Mesenteric fat pad (tissue), 1 donor: Measurements from ENCODE around the gene USF1. TPM values are rescaled to one million over a fixed set of nuclear protein-coding genes. Genes with fewer than 3 reads are reported as not detected.

Experiments used
- DNase-seq: peaks from one replicate; pipeline ENCODE4 v3.0.0-alpha.2; 2020; ENCODE audit warnings: low spot score
- long read RNA-seq: library from polyadenylated mRNA; unstranded; transcript quantifications from one replicate; pipeline ENCODE4 v2.0.0, GENCODE V29; 2020
- total RNA-seq: library from RNA; stranded (reverse); fragmentation: NEBNext Ultra II Directional; extraction: Animal tissue kit (Norgen Biotek cat#: 25700); gene quantifications from one replicate; pipeline ENCODE4 v1.2.1, GENCODE V29; 2021
- donor health status: DM: yes; HTN: yes; CAD: no.

Gene USF1, protein sequence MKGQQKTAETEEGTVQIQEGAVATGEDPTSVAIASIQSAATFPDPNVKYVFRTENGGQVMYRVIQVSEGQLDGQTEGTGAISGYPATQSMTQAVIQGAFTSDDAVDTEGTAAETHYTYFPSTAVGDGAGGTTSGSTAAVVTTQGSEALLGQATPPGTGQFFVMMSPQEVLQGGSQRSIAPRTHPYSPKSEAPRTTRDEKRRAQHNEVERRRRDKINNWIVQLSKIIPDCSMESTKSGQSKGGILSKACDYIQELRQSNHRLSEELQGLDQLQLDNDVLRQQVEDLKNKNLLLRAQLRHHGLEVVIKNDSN
- total RNA-seq, result 57.9 TPM
- long read RNA-seq, transcript USF1-203 (11 exons, 1,807 nt), result major isoform, 12 of 33 reads
- long read RNA-seq, transcript USF1-205 (11 exons, 1,092 nt), result minor isoform, 9 of 33 reads
- long read RNA-seq, partial matches to known transcripts, result 3 of 33 reads
- long read RNA-seq, other reads (novel, unspliced or antisense), result 9 of 33 reads

DNA sequence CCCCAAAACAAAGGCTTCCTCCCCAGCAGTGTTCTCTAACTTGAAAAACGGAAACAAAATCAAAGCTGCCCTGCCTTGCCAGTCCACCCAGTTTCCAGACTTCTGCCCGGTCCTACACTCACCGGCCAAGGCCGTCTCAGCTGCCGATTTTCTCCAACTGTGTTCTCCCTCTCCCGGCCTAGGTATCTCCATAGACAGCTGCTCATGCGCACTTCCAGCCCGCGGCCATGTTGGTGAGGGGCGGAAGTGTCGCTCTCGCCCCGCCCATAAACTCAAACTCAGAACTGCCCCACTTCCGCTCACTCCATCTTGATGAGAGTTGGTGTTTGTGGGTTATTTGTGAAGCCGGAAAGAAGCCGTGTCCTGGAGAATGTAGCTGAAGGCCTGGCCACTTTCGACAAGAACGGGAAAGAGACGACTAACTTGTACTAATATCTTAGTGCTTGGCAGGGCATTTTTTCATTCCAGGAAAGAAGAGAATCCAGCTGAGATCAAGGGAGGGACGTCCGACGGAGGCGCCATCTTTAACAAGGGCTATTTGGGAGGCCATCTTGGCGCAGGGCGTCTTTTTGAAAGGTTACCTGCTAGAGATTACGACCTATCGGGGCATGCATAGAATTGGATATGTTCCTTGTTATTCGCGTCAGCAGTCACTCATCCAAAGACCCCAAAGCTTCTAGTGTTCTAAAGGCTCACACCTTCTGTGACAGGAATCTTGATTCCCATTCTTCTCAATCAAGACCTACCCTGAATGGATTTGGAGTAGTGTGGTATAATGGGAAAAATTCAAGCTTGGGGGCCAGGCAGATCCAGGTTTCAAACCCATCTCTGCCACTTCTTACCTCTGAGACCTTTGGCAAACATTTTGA lies at the start of gene USF1:
TSS of gene USF1 (minus strand) at position 242 of the 869 bp plus-strand sequence. CDS start 2,702 bp downstream, outside the sequence.
- peak; percentile 95 for DNase-seq

DNA sequence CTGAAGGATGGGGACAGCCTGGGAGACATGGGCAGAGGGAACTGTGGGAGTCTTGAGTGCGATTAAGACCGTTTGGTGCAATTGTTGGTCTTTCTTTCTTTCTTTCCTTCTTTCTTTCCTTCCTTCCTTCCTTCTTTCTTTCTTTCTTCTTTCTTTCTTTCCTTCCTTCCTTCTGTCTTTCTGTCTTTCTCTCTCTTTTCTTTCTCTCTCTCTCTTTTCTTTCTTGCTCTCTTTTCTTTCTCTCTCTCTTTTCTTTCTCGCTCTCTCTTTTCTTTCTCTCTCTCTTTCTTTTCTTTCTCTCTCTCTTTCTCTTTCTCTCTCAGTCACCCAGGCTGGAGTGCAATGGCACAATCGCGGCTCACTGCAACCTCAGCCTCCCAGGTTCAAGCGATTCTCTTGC lies 49.5 kb upstream of the USF1 start:
- DNase-seq, result no peak

DNA sequence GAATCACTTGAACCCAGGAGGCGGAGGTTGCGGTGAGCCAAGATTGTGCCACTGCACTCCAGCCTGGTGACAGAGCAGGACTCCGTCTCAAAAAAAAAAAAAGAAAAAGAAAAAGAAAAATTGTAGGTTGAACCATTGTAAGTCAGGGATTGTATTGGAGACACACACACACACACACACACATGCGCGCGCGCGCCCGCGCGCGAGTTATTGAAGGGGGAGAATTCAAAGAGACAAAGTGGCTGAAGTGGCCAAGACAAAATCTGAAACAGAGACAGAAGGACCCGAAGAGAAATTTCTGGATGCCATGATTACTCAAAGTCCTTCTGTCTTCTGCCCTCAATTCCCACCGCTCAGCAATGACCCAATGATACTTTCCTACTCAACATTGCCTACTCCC lies 48.7 kb upstream of the USF1 start:
- DNase-seq, result peak; percentile 39

DNA sequence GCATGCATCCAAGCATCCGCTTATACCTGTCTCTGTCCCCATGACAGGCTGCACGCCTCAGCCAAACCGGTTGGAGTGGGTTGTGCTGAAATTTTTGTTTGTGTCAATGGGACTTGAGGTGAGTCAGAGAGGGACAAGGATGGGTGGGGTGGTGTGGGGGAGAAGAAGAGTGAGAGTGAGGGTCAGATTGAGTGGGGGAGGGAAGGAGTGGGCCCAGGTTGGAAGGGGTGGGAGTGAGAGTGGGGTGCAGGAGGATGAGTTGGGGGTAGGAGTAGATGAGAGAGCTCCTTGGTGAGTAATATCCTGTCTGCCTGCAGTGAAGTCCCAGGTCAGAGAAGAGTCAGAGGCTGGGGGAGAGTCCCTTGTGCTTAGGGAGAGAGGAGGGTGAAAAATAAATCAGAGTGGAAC lies 46.8 kb upstream of the USF1 start:
- DNase-seq, result peak; percentile 69

DNA sequence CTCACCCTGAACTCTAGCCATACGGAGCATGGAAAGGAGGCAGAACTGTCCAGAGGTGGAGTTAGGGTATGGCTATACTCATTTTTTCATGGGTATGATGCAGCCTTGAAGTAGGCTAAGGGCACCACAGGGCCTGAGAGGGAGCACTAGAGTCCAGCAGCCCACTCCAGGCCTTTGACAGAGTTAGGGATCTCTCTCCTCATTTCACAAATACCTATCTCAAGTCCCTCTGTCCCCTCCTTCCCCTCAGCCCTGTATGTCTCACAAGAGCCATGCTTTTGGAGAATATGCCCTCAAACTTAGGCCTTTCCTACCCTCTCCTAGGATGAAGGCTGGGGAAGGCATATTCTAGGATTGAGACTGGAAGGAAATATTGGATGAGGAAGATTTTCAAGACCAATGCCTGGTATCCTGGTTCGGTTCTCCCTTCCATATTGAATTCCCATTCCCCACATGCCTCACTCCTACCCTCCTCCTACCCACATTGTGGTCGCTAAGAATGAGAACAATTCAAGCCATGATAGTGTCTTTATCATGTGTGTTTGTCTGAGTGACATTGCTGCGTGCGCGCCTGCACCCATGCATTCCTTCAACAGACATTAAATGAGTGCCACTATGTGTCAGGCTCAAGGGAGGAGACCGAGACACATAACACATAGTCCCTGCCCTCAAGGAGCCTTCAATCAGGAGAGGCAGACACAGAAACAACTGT lies 46.2 kb upstream of the USF1 start:
- DNase-seq, result peak; percentile 33

DNA sequence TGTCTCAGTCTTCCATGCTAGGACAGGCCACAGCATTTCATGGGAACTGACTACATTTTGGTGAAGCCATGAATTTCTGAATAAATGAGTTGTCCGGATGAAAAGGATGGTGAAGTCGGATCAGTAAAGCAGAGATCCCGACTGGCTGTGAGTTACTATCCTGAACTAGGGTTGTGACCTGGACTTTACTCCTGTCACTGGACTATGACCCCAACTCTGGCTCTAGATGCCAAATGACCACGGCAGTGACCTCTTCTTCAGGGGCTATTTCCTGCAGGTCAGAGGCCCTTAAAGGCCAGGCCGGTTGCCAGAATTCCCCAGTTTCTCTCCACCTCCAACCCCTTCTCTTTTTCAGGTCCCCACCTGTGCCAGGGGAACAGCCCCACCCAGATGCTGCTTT lies 45.3 kb upstream of the USF1 start:
- peak; percentile 59 for DNase-seq

DNA sequence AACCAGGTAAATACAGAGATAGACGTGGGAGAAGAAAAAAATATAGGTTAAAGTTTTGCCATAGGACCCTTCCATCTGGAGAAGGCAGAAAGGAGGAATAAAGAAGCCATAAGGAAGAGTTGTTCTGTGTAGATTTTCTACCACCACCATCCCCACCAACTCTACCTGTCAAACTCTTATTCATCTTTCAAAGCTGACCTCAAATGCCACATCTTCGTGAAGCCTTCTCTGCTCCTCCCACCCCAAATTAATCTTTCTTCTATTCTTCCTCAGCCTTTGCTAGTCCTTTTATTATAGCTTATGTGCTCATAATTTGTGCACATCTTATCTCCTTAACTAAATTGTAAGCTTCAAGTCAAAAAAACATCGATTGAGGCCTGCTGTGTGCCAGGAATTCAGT lies 44.8 kb upstream of the USF1 start:
- no peak for DNase-seq

DNA sequence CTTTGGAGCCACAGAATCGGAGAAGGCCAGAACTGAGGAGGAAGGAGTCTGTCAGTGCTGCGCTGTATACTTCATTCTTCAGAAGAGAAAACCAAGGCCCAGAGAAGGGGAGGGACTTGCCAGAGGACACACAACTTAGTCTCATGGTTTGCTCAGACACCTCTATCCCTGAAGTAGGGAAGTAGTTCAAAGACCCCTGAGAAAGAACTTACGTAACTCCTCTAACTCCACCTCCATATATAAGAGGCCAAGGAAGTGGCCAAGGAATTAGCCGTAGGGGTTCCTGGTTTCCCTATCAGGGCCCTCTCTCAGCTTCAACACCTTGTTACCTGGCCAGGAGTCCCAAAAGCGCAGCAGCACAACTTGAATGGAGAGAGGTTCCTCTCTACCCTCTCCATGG lies 44.2 kb upstream of the USF1 start:
- DNase-seq, result peak; percentile 3

DNA sequence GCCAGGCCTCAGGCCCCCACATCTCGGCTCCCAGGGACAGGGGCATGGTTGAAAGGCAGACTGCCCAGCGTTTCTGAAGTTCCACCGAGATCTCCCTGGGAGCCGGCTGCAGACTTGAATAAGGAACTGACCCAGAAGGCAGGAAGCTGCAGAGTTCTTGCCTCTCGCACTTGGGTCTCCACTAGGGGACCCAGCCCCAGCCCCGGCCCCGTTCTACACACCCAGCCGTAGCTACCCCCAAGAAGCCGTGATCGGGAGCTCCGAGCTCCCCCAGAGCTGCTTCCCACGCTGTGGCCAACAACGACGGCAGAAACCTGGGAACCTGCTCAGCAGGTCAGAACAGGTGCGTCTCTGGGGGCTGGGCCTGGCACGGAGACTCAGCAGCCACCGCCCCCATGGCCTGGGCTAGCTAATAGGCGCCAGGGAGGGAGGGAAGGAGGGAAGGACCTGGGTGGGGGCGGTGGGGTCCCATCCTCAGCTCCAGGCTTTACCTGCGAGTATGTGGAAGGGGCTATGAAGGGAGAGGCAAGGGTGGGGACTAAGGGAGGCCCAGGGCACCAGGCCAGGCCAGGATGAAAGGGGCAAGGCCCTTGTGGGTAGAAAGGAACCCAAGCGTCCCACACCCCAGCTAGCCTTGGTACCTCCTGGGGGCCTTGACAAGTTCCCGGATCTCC lies 43.6 kb upstream of the USF1 start, which contains the start of gene NECTIN4:
TSS of gene NECTIN4 (minus strand) at position 308 of the 674 bp plus-strand sequence. CDS start at position 46, 262 bp downstream.
- DNase-seq, result peak; percentile 69

DNA sequence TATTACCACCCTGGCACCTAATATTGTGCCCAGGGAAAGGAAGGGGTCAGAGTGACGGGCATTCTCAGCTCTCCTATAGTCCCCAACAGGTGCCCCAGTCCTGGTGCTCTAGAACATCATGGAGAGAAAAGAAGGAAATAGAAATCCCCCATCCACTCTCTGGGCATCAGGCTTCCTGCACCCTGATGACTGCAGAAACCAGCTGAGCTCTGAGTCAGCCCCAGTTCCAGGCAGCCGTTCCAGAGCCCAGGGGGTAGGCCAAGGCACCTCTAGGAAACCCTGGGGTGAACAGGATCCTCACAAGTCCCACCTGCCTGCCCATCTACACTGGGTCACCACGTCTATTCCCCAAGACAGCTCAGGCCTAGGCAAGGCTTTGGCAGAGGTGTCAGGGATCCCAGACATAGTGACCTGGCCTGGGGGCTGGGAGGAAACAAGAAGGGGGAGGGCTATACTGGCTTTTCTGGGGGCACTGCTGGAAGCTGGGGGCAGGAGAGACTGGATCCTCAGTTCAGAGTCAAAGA lies 42.9 kb upstream of the USF1 start:
- DNase-seq, result no peak

DNA sequence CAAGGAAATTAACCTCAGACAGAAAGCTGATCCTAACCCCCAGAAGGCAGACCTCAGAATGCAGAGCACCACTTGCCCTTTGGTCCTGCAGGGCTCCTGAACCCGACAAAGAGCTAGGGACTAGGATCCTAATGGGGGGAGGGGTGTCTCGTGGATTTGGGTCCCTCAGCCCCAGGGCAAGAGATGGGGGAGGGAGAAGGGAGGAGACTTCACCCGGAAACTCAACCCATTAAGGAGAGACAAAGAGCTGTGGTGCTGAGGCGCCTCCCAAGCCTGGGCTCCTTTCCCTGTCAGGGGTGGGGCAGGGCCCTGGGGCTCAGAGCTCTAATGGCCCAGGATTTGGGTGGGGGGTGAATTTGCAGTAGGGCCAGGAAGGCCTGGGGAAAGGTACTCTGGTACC lies 40.7 kb upstream of the USF1 start:
- DNase-seq, result no peak

DNA sequence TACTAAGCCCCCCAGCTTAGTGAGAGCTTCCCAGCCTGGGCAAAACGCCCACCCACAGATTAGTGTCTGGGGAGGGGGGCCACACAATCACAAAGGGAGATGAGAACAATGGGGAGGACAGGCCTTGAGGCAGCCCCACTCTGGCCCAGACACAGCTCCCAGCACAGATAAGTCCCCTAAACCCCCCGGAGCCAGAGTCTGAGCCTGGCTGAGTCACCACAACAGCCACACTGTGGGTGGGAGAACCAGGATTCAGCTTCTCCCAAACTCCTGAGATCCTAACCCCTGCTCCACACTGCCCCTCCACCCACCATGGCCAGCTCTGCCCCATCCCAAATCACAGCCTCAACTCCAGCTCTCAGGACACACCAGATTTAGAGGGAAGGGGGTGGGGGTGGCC lies 39.4 kb upstream of the USF1 start:
- no peak for DNase-seq

DNA sequence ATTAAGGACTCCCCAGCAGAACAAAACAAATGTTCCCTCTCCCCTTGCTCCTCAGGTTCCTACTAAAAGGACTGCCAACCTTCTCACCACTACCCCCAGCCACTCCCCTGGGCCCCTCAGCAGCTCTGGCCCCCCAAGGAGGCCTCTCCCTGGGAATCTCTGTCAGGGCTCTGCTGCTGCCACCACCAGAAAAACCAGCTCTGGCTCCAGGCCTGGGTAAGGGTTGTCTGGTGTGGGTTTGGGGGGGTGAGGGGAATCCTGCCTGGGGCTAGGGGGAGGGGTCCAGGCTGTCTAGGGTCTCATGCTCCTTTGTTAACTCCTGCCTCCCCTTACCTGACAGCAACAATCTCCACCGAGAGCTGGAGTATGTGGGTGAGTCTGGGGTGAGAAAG lies 38.8 kb upstream of the USF1 start:
- no peak for DNase-seq

DNA sequence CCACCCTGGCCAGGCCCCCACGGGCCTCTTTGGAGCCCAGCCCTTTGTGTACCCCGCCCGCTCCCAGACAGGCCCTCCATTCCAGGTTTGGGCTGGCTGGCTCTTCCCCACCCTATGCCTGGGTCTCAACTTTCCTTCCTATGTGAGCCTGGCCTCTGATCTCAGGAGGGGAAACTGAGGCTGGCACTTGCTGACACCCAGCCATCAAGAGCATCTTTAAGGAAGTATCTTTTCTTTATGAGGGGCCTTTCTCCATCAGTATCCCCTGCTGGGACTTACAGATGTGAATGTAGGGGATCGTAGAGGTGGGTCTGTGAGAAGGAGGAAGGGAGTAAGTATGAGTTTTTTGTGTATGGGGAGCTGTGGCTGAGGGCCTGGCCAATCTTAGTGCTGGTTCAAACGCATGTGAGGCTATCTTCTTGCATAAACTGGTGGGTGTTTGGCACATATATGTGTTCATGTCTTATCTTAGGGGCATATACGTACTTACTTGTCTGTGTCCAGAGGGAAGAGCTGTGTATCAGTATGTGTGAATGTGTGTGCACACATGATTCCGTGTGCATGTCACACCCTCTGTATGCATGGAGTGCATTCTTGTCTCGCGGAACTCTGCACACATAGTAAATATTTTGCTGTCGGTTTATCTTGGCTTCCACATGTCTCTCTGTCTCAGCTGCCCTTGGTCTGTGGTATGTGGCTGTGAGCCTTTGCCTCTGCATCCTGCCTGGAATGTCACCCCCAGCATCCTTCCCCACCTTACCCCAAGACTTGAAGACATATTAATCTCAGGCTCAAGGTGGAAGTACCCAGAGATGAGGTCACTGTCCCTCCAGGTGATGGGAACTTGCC lies 38.2 kb upstream of the USF1 start:
- DNase-seq, result no peak

DNA sequence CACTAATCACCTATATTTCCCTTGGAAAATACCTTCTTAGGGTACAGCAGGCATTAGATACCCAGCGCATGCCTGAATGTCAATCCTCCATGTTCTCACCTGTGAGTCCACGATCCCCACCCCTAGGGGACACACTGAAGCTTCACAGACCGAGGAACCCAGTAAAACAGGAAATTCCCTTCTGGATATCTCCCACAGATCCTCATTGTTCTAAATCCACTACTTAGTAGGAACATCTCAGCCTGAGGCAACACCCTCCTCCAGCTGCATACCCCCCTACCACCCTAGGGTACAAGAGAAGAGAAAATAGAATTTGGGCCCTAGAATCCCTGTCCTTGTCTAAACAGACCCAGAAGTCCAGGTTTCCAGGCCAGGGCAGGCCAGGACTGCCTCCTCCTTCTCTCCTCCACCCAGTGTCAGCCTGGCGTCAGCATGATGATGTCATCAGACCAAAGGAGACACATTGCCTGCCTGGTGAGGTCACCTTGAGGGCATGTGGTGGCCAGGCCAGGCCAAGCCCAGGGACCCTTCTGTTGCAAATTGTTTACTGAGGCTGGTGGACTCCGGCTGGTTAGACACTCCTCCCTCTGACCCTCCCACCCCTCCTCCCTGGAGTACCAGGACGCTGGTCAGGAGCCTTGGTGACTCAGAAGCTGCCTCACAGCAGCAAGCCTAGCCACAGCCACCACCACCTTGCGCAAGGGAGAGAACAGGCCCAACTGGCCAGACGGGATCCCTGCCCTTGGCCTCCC lies 37.4 kb upstream of the USF1 start:
- DNase-seq, result no peak

DNA sequence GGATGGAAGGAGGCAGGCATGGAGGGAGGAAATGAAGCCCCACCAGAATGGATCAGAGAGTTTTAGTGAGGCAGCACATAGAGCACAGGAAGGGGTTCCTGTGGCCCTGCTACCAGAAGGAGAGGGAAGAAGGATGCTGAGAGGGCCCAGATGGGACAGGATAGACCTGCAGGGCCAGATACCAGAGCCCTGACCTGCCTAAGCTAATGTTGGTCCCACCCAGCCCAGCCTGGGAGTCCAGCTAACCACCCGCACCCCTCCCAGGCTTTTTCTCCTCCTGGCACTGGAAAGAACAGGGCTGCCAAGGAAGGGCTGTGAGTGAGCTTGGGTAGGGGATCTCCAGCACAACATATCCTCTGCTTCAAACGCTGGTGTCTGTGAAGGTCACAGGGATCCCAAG lies 36.7 kb upstream of the USF1 start:
- no peak for DNase-seq

DNA sequence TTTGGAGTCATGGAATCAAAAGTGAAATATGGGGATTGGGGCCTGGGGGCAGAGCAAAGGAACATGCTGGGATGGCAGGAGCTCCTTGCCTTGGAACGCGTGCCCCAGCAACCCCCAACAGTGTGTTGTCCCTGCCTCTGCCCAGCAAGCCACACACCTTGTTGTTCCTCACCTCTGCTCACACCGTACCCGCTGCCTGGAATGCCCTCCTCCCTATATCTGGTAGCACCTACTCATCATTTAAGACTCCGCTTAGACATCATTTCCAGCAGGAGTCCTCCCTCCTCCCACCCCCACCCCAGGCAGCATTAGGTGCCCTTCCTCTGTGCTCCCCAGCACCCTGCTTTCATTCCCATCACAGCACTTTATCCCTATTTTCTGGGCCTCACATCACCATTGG lies 35.7 kb upstream of the USF1 start:
- no peak for DNase-seq

DNA sequence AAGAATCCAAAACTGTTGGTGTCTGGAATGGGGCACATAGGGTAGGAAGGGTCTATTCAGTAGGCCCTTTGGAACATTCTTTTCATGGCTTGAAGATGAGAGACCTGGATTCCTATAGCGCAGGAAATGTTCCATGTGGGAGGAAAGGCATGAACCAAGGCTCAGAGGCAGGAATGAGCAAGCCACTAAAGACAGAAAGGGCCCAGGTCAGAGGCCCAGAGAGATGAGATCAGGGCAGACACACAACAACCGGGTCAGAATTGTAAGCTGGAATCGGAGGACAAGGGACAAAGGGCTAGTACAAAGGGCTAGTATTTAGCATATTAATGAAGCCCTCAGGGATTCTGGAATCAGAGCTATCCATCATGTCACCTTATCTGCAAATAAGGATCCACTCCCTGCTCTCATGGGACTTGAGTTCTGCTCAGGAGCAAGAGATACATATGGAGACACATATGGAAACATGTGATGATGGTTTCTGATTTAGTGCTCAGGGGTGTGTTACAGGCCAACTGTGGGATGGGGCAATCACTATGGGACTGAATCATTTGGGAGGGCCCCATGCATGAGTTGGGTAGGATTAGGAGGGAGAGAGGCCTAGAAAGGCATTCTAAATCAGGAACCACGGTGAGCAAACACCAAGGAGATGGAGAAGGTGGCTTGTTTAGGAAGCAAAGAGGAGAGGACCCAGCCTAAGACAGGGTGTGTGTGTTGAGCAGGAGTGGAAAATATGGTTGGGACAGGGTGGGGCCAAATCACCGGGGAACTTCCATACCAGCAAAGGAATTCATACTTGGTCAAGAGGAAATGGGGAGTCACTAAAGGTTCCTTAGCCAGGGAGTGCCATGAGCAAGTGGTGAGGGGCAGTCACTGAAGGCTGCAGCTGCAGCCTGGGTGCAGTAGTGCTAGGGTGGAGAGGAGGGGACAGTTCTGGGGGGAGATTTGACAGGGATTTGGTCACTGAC lies 34.9 kb upstream of the USF1 start:
- no peak for DNase-seq
